Epithelial cell of prostate (primary cell): ENCODE results near the gene CCDC177.

Experiments used
- DNase-seq: peaks from one replicate; pipeline ENCODE4 v3.0.0-alpha.2; 2011; ENCODE audit warnings: low read depth, low spot score
- H3K27ac ChIP-seq: fragments of 450-650 bp; 2 replicates; pipeline ENCODE4 v1.5.1; 2017; ENCODE audit warnings: mild to moderate bottlenecking

CCDC177 gene

GRCh38 chr14:69535230-69535848 lies 39.3 kb downstream of the CCDC177 start:
- H3K27ac ChIP-seq: no peak overlapping the region
- no peak for DNase-seq

GRCh38 chr14:69532561-69533340 lies 41.9 kb downstream of the CCDC177 start:
- H3K27ac ChIP-seq: peak overlapping the region; percentile 13
- no peak for DNase-seq

- no peak for DNase-seq
Observed at GRCh38 chr14:69531135-69531534, 43.5 kb downstream of the CCDC177 start.

GRCh38 chr14:69530095-69530494 lies 44.6 kb downstream of the CCDC177 start:
- no peak overlapping the region for H3K27ac ChIP-seq
- DNase-seq: no peak

More at GRCh38 chr14:69531135-69531534, 43.5 kb downstream of the CCDC177 start:
- no peak overlapping the region for H3K27ac ChIP-seq

- no peak overlapping the region for H3K27ac ChIP-seq
- no peak for DNase-seq
Observed at GRCh38 chr14:69529563-69529962, 45.1 kb downstream of the CCDC177 start.

- no peak overlapping the region for H3K27ac ChIP-seq
- DNase-seq: no peak
Observed at GRCh38 chr14:69528930-69529329, 45.7 kb downstream of the CCDC177 start.

DNA sequence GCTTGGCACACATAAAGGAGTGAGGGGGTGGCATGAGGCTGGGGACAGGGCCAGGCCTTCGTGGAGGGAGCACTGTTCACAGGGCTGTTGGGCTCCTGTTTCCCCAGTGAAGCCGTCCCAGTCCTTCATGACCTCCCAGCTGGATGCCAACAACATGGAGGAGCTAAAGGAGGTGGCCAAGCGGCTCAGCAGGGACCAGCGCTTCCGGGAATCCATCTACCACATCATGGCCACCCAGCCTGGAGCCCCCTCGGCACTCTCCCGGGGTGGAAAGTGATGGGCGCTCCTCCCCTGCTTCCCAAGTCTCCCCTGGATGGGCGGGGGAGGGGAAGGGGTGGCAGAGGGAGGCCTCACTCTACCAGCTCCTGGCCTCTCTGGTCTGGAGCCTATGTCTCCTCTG lies 46.5 kb downstream of the CCDC177 start:
- H3K27ac ChIP-seq: no peak overlapping the region
- no peak for DNase-seq

- DNase-seq: no peak
- no peak overlapping the region for H3K27ac ChIP-seq
Observed at GRCh38 chr14:69527635-69528034, 47.0 kb downstream of the CCDC177 start.

GRCh38 chr14:69525896-69526295 lies 48.8 kb downstream of the CCDC177 start:
- DNase-seq: no peak
- no peak overlapping the region for H3K27ac ChIP-seq

- H3K27ac ChIP-seq: no peak overlapping the region
- DNase-seq: no peak
Observed at GRCh38 chr14:69522026-69522425, 52.6 kb downstream of the CCDC177 start.
